Astrocyte (in vitro differentiated cells and primary cell): Measurements from ENCODE around the gene CPNE7. TPM values are rescaled to one million over a fixed set of nuclear protein-coding genes. Genes with fewer than 3 reads are reported as not detected.

Experiments used
- DNase-seq: peaks from one replicate; pipeline ENCODE4 v3.0.0-alpha.2; 2010; ENCODE audit warnings: low read depth
- FAIRE-seq: peaks from 2 replicates; lab custom pipeline; 2011; peaks lifted over from hg19 to GRCh38; lab: Jason Lieb, UNC
- H2AFZ ChIP-seq: 2 replicates; pipeline ENCODE4 v1.6.0; 2012; ENCODE audit warnings: low read depth, low read length, inconsistent platforms
- H3K27ac ChIP-seq: 2 replicates; pipeline ENCODE4 v1.5.1; 2011; ENCODE audit warnings: low read depth, low read length, inconsistent platforms
- H3K27me3 ChIP-seq: 2 replicates; pipeline ENCODE4 v1.6.0; 2011; ENCODE audit warnings: low read length, inconsistent platforms; ENCODE audit not compliant: insufficient read depth
- H3K36me3 ChIP-seq: 2 replicates; pipeline ENCODE4 v1.5.1; 2011; ENCODE audit warnings: low read length, inconsistent platforms; ENCODE audit not compliant: insufficient read depth
- H3K4me1 ChIP-seq: 2 replicates; pipeline ENCODE4 v1.5.1; 2011; ENCODE audit warnings: low read length, inconsistent platforms; ENCODE audit not compliant: insufficient read depth
- H3K4me2 ChIP-seq: 2 replicates; pipeline ENCODE4 v1.6.0; 2012; ENCODE audit warnings: low read length, inconsistent platforms
- H3K4me3 ChIP-seq: 2 replicates; pipeline ENCODE4 v1.5.1; 2011; ENCODE audit warnings: low read depth, mild to moderate bottlenecking, low read length, inconsistent platforms; ENCODE audit not compliant: insufficient read depth
- H3K79me2 ChIP-seq: 2 replicates; pipeline ENCODE4 v1.6.0; 2012; ENCODE audit warnings: mild to moderate bottlenecking, low read length, inconsistent platforms; ENCODE audit not compliant: insufficient read depth
- H3K9ac ChIP-seq: 2 replicates; pipeline ENCODE4 v1.6.0; 2012; ENCODE audit warnings: mild to moderate bottlenecking, low read length, inconsistent platforms
- H3K9me3 ChIP-seq: 2 replicates; pipeline ENCODE4 v1.5.1; 2012; ENCODE audit warnings: low read depth, mild to moderate bottlenecking, low read length, inconsistent platforms; ENCODE audit not compliant: insufficient read depth
- H4K20me1 ChIP-seq: 2 replicates; pipeline ENCODE4 v1.6.0; 2012; ENCODE audit warnings: low read length, inconsistent platforms; ENCODE audit not compliant: insufficient read depth
- H3K27ac Mint-ChIP-seq: one replicate; pipeline ENCODE4 v1.8.0; 2021; ENCODE audit warnings: mild to moderate bottlenecking, mixed read lengths; ENCODE audit not compliant: unreplicated experiment
- H3K27me3 Mint-ChIP-seq: one replicate; pipeline ENCODE4 v1.8.0; 2021; ENCODE audit warnings: low read depth, mixed read lengths; ENCODE audit not compliant: unreplicated experiment
- H3K36me3 Mint-ChIP-seq: one replicate; pipeline ENCODE4 v1.8.0; 2021; ENCODE audit warnings: low read depth, mixed read lengths; ENCODE audit not compliant: unreplicated experiment
- H3K4me1 Mint-ChIP-seq: one replicate; pipeline ENCODE4 v1.8.0; 2021; ENCODE audit warnings: low read depth, mixed read lengths; ENCODE audit not compliant: unreplicated experiment
- H3K4me3 Mint-ChIP-seq: one replicate; pipeline ENCODE4 v1.8.0; 2021; ENCODE audit warnings: mild to moderate bottlenecking, moderate library complexity, mixed read lengths; ENCODE audit not compliant: unreplicated experiment
- H3K9me3 Mint-ChIP-seq: one replicate; pipeline ENCODE4 v1.8.0; 2021; ENCODE audit warnings: mild to moderate bottlenecking, mixed read lengths; ENCODE audit not compliant: unreplicated experiment
- CTCF ChIP-seq: IDR thresholded peaks from 2 replicates; pipeline ENCODE4 v1.5.1; 2011; ENCODE audit warnings: low read depth, mild to moderate bottlenecking, inconsistent platforms, low read length, moderate library complexity; ENCODE audit not compliant: insufficient read depth
- EZH2 ChIP-seq: IDR thresholded peaks from 2 replicates; pipeline ENCODE4 v1.6.1; 2012; ENCODE audit warnings: mild to moderate bottlenecking, low read length, inconsistent platforms; ENCODE audit not compliant: insufficient read depth
- total RNA-seq: library from RNA; stranded (reverse); gene quantifications from 2 replicates; pipeline ENCODE4 v1.2.1, GENCODE V29; 2021

CPNE7 gene
- total RNA-seq, 1 donor from 2014 or later, result 7.5 TPM

- H3K27ac Mint-ChIP-seq, result no peak overlapping the region
- no peak overlapping the region for H3K27ac ChIP-seq
Measured at GRCh38 chr16:89624777-89625761, 49.5 kb downstream of the CPNE7 start.

GRCh38 chr16:89629827-89630610, 54.5 kb downstream of the CPNE7 start:
- peaks cover 12% of the 10 kb centered on the region for H3K4me1 ChIP-seq
- H3K27ac ChIP-seq, result no peak overlapping the region
- Mint-ChIP-seq H3K27ac (no peak overlapping the region), H3K4me1 (no peaks in the 10 kb centered on the region), H3K4me3 (no peak overlapping the region), H3K9me3 (no peaks in the 10 kb centered on the region), H3K27me3 (peaks cover 29% of the 10 kb centered on the region), H3K36me3 (no peaks in the 10 kb centered on the region)
- no peaks in the 10 kb centered on the region for H3K9me3 ChIP-seq
- H3K27me3 ChIP-seq, result peaks cover 4% of the 10 kb centered on the region
- no peaks in the 10 kb centered on the region for H3K79me2 ChIP-seq
- TF ChIP-seq EZH2 (no peak), CTCF (no peak)
- H3K4me3 ChIP-seq, result no peak overlapping the region
- no peak overlapping the region for H3K9ac ChIP-seq
- no peak overlapping the region for H2AFZ ChIP-seq
- no peak overlapping the region for H3K4me2 ChIP-seq
- H3K36me3 ChIP-seq, result no peaks in the 10 kb centered on the region
- DNase-seq (no peak), FAIRE-seq (no peak)
- H4K20me1 ChIP-seq, result peaks cover 2% of the 10 kb centered on the region

More at GRCh38 chr16:89624777-89625761, 49.5 kb downstream of the CPNE7 start:
- TF ChIP-seq CTCF (no peak), EZH2 (no peak)
- no peaks in the 10 kb centered on the region for H3K36me3 Mint-ChIP-seq
- H3K4me1 ChIP-seq, result peaks cover 6% of the 10 kb centered on the region
- H3K4me3 ChIP-seq, result no peak overlapping the region
- H3K27me3 ChIP-seq, result peaks cover 23% of the 10 kb centered on the region
- H3K9ac ChIP-seq, result no peak overlapping the region
- H3K4me2 ChIP-seq, result no peak overlapping the region
- peaks cover 25% of the 10 kb centered on the region for H3K27me3 Mint-ChIP-seq
- peaks cover 7% of the 10 kb centered on the region for H3K4me1 Mint-ChIP-seq
- DNase-seq (no peak), FAIRE-seq (no peak)
- H3K9me3 Mint-ChIP-seq, result no peaks in the 10 kb centered on the region
- no peak overlapping the region for H3K4me3 Mint-ChIP-seq
- no peaks in the 10 kb centered on the region for H3K79me2 ChIP-seq
- no peaks in the 10 kb centered on the region for H3K9me3 ChIP-seq
- H2AFZ ChIP-seq, result no peak overlapping the region
- no peaks in the 10 kb centered on the region for H4K20me1 ChIP-seq
- no peaks in the 10 kb centered on the region for H3K36me3 ChIP-seq
